ENCODE results near the gene PTPRG.

- TF ChIP-seq CTCF (conservative IDR thresholded peaks at IDR 0.05; ENCODE audit: low read depth in 2 of 2) (no peak), EZH2 (IDR thresholded peaks at IDR 0.05; ENCODE audit: low read depth, unreplicated experiment) (no peak), EZH2phosphoT487 (IDR thresholded peaks at IDR 0.05; ENCODE audit: unreplicated experiment) (no peak), JUNB (IDR thresholded peaks at IDR 0.05; ENCODE audit: unreplicated experiment) (no peak), ZNF331 (CRISPR knock-in tag; IDR thresholded peaks at IDR 0.05; ENCODE audit: low read depth) (no peak), REST (IDR thresholded peaks at IDR 0.05; ENCODE audit: unreplicated experiment) (no peak), POLR2AphosphoS5 (IDR thresholded peaks at IDR 0.05; ENCODE audit: low read depth) (no peak), ZNF462 (CRISPR knock-in tag; IDR thresholded peaks at IDR 0.05) (no peak), NANOG (IDR thresholded peaks at IDR 0.05; ENCODE audit: borderline replicate concordance) (no peak), CREB1 (CRISPR knock-in tag; IDR thresholded peaks at IDR 0.05; ENCODE audit: low read depth) (no peak), ZNF114 (CRISPR knock-in tag; IDR thresholded peaks at IDR 0.05) (no peak), STAT1 (IDR thresholded peaks at IDR 0.05; ENCODE audit: unreplicated experiment) (no peak), ETS1 (IDR thresholded peaks at IDR 0.05) (no peak)
Measured at GRCh38 chr3:61824553-61825135, 263.3 kb downstream of the PTPRG start.

Data from GM23338 (cell line).